ENCODE results near the gene MYLIP. TPM values are rescaled to one million over a fixed set of nuclear protein-coding genes. Genes with fewer than 3 reads are reported as not detected.

Gene MYLIP
- total RNA-seq, 1 experiment from 2014 or later, result 12.5 TPM

DNA sequence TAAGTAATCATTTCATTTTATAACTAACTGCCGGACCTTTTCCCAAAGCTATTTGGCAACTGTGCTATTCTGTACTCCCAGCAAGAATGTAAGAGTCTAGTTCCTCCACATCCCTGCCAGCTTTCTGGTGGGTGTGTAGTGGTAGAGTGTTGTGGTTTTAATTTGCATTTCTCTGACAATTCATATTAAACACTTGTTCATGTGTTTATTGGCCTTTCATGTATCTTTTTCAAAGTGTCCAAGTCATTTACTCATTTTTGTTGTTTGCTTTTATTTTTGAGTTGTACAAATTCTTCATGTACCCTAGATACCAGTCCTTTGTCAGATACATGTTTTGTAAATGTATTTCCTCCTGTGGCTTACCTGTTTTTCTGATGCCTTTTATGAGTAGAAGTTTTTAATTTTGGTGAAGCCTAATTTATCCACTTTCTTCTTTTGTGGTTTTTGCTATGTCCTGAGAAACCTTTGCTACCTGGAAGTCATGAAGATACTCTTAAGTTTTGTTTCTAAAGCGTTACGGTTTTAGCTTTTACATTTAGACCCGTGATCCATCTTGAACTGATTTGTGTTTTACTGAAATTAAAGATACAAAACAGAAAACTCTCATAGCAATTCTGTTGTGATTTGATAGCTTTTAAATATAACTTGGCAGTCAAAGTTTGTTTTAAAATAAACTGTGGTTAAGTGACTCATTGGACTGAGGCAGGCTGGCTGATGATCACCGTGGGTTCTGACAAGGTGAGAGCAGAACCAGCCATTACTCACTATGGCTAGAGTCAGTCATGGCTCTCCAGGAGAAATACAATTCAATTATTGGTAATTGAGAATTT, 8.0 kb downstream of the MYLIP start:
- Histone ChIP-seq H4K20me1 (ENCODE audit: low read length) (peaks cover 58% of the 10 kb centered on the region), H3K4me3 (ENCODE audit: low read length) (peak overlapping the region; percentile 48), H3K4me2 (ENCODE audit: low read length) (peak overlapping the region; percentile 82), H3F3A (ENCODE audit: low read length, unreplicated experiment) (no peaks in the 10 kb centered on the region), H2AFZ (ENCODE audit: low read length) (no peak overlapping the region), H3K36me3 (ENCODE audit: low read depth, low read length) (peaks cover 4% of the 10 kb centered on the region; the same call in 1 of the 2 replicates), H3K27ac (ENCODE audit: low read length) (peak overlapping the region; percentile 68), H3K9me2 (replicated peaks; ENCODE audit: low read length) (no peaks in the 10 kb centered on the region), H3K9ac (ENCODE audit: low read length) (no peak overlapping the region), H3K9me3 (ENCODE audit: low read length) (no peaks in the 10 kb centered on the region), H3K4me1 (ENCODE audit: insufficient read depth, low read length) (peaks cover 54% of the 10 kb centered on the region), H3K27me3 (ENCODE audit: low read length) (no peaks in the 10 kb centered on the region), H3K79me2 (ENCODE audit: low read length) (peaks cover 86% of the 10 kb centered on the region)
- ChIA-PET CTCF (interaction anchor here (0.9 kb wide), 1 partner anchor 445 kb away, joined by 4 read pairs; no protein-coding TSS in a partner anchor), POLR2A (ENCODE audit: unreplicated experiment) (interaction anchor here (0.6 kb wide), 2 partner anchors 134 to 1866 kb away, joined by 3 to 6 read pairs; no protein-coding TSS in a partner anchor)
- TF ChIP-seq, protein P1, sequence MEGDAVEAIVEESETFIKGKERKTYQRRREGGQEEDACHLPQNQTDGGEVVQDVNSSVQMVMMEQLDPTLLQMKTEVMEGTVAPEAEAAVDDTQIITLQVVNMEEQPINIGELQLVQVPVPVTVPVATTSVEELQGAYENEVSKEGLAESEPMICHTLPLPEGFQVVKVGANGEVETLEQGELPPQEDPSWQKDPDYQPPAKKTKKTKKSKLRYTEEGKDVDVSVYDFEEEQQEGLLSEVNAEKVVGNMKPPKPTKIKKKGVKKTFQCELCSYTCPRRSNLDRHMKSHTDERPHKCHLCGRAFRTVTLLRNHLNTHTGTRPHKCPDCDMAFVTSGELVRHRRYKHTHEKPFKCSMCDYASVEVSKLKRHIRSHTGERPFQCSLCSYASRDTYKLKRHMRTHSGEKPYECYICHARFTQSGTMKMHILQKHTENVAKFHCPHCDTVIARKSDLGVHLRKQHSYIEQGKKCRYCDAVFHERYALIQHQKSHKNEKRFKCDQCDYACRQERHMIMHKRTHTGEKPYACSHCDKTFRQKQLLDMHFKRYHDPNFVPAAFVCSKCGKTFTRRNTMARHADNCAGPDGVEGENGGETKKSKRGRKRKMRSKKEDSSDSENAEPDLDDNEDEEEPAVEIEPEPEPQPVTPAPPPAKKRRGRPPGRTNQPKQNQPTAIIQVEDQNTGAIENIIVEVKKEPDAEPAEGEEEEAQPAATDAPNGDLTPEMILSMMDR (conservative IDR thresholded peaks at IDR 0.05; ENCODE audit: low read depth, low read length), result no peak
- TF ChIP-seq EZH2 (IDR thresholded peaks at IDR 0.05; ENCODE audit: low read length, unreplicated experiment), result no peak
- DNase-seq (peak; percentile 87), ATAC-seq (peak; percentile 95)
- BruUV-seq (replicated peaks), result no TSS peak
- intact Hi-C loops (cut with micrococcal nuclease), result loop anchor here (2.0 to 10.0 kb wide), 4 partner anchors 32 to 188 kb away; no protein-coding TSS in a partner anchor

DNA sequence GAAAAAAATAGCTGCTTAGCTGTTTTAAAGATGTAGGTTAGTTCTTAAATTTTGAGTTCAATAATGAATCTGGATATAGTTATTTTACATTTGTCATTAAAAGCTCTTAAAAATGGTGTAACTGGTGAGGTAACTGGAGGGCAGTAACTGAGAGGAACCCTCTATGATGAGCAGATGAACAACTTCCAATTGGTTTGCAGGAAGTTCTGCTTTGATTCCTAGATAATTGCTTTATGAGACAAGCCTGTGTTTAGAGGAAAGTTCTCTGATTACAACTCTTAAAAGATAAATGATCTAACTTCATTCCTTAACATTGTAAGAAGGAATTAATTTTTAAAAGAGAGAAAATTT, 8.5 kb downstream of the MYLIP start:
- Histone ChIP-seq H3K4me2 (ENCODE audit: low read length) (peak overlapping the region; percentile 82), H3K79me2 (ENCODE audit: low read length) (peaks cover 80% of the 10 kb centered on the region), H3K4me3 (ENCODE audit: low read length) (no peak overlapping the region), H3K27ac (ENCODE audit: low read length) (peak overlapping the region; percentile 50; the same call in 1 of the 2 replicates), H3K4me1 (ENCODE audit: insufficient read depth, low read length) (peaks cover 48% of the 10 kb centered on the region), H3K9me2 (replicated peaks; ENCODE audit: low read length) (no peaks in the 10 kb centered on the region), H2AFZ (ENCODE audit: low read length) (no peak overlapping the region), H3F3A (ENCODE audit: low read length, unreplicated experiment) (no peaks in the 10 kb centered on the region), H3K27me3 (ENCODE audit: low read length) (no peaks in the 10 kb centered on the region), H3K36me3 (ENCODE audit: low read depth, low read length) (peaks cover 10% of the 10 kb centered on the region; the same call in 1 of the 2 replicates), H3K9ac (ENCODE audit: low read length) (no peak overlapping the region), H3K9me3 (ENCODE audit: low read length) (no peaks in the 10 kb centered on the region), H4K20me1 (ENCODE audit: low read length) (peaks cover 58% of the 10 kb centered on the region)
- ATAC-seq (peak; percentile 5; the same call in 1 of the 2 replicates), DNase-seq (no peak)
- intact Hi-C loops (cut with micrococcal nuclease), result loop anchor here (2.0 to 10.0 kb wide), 4 partner anchors 31 to 189 kb away; no protein-coding TSS in a partner anchor
- TF ChIP-seq, protein P1 (conservative IDR thresholded peaks at IDR 0.05; ENCODE audit: low read depth, low read length), result no peak
- POLR2A ChIA-PET (ENCODE audit: unreplicated experiment), result interaction anchor here (0.6 kb wide), 1 partner anchor 133 kb away, joined by 3 read pairs; no protein-coding TSS in a partner anchor
- CTCF ChIA-PET, result no interaction called here
- BruUV-seq (replicated peaks), result no TSS peak

DNA sequence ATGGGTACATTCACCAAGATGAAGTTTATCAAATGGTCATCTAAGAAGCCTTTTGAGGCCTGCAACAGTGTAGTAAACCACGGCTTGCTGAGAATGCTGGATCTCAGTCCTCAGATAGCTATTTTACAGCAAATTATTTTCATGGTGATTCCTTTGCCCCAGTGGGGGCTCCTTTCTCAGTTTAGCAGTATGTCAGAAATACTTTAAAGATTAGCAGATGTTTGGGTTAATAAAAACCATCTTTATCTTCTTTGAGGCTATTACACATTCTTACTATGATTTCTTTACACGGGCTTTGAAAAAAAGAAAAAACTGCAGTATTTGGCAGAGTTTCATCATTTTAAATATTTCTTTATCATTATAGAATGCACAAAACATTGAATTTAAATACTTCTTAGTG, 10.7 kb downstream of the MYLIP start:
- Histone ChIP-seq H4K20me1 (ENCODE audit: low read length) (peaks cover 37% of the 10 kb centered on the region), H3K4me3 (ENCODE audit: low read length) (no peak overlapping the region), H3K9ac (ENCODE audit: low read length) (no peak overlapping the region), H3K4me1 (ENCODE audit: insufficient read depth, low read length) (peaks cover 30% of the 10 kb centered on the region), H3K27ac (ENCODE audit: low read length) (no peak overlapping the region), H3K36me3 (ENCODE audit: low read depth, low read length) (peaks cover 30% of the 10 kb centered on the region), H3F3A (ENCODE audit: low read length, unreplicated experiment) (no peaks in the 10 kb centered on the region), H3K4me2 (ENCODE audit: low read length) (no peak overlapping the region), H2AFZ (ENCODE audit: low read length) (no peak overlapping the region), H3K79me2 (ENCODE audit: low read length) (peaks cover 59% of the 10 kb centered on the region), H3K9me2 (replicated peaks; ENCODE audit: low read length) (no peaks in the 10 kb centered on the region), H3K27me3 (ENCODE audit: low read length) (no peaks in the 10 kb centered on the region), H3K9me3 (ENCODE audit: low read length) (no peaks in the 10 kb centered on the region)
- TF ChIP-seq EZH2 (IDR thresholded peaks at IDR 0.05; ENCODE audit: low read length, unreplicated experiment) (no peak), EZH2phosphoT487 (IDR thresholded peaks at IDR 0.05; ENCODE audit: borderline replicate concordance, low read length) (no peak)
- TF ChIP-seq, protein P1 (conservative IDR thresholded peaks at IDR 0.05; ENCODE audit: low read depth, low read length), result no peak
- DNase-seq (no peak), ATAC-seq (no peak)
- intact Hi-C loops (cut with micrococcal nuclease), result loop anchor here (5.0 to 10.0 kb wide), 2 partner anchors 43 to 135 kb away; no protein-coding TSS in a partner anchor
- POLR2A ChIA-PET (ENCODE audit: unreplicated experiment), result no interaction called here
- CTCF ChIA-PET, result no interaction called here
- BruUV-seq (replicated peaks), result no TSS peak

All from PC-3 (cell line).